C4-2B (cell line): ENCODE measurements around the gene ZER1.

ENCODE experiments used
- H3K27ac ChIP-seq: fragments of 450-650 bp; 2 replicates; pipeline ENCODE4 v1.5.1; 2017
- CTCF ChIP-seq: fragments of 450-650 bp; conservative IDR thresholded peaks from 2 replicates; pipeline ENCODE4 v1.5.1; 2017; ENCODE audit warnings: mild to moderate bottlenecking
- ZFX ChIP-seq: fragments of 450-650 bp; IDR thresholded peaks from 2 replicates; pipeline ENCODE4 v1.6.1; 2017

The ZER1 gene

GRCh38 chr9:128719919-128720605 lies 51.7 kb downstream of the ZER1 start:
- TF ChIP-seq CTCF (no peak), ZFX (no peak)
- no peak overlapping the region for H3K27ac ChIP-seq

GRCh38 chr9:128718475-128718874 lies 53.3 kb downstream of the ZER1 start:
- TF ChIP-seq ZFX (no peak), CTCF (no peak)

GRCh38 chr9:128718047-128718446 lies 53.7 kb downstream of the ZER1 start:
- TF ChIP-seq CTCF (no peak), ZFX (no peak)

More at GRCh38 chr9:128718475-128718874, 53.3 kb downstream of the ZER1 start:
- no peak overlapping the region for H3K27ac ChIP-seq

GRCh38 chr9:128716581-128717254 lies 55.0 kb downstream of the ZER1 start:
- no peak for TF ChIP-seq ZFX
- no peak for TF ChIP-seq CTCF
- no peak overlapping the region for H3K27ac ChIP-seq

More at GRCh38 chr9:128718047-128718446, 53.7 kb downstream of the ZER1 start:
- H3K27ac ChIP-seq: no peak overlapping the region

GRCh38 chr9:128715436-128715750 lies 56.3 kb downstream of the ZER1 start:
- no peak overlapping the region for H3K27ac ChIP-seq
- TF ChIP-seq ZFX (no peak), CTCF (no peak)

GRCh38 chr9:128714586-128715435 lies 56.9 kb downstream of the ZER1 start:
- H3K27ac ChIP-seq: no peak overlapping the region
- TF ChIP-seq ZFX (no peak), CTCF (no peak)
